HS-27A (cell line): ENCODE data around the gene KRTAP5-6.
"Not testable (repeated sequence)": the region's sequence is repeated elsewhere in the genome, so short reads cannot be mapped to it uniquely, and the experiment has no call there.

ENCODE experiments used
- DNase-seq: peaks from one replicate; pipeline ENCODE4 v3.0.0-alpha.2; 2012; ENCODE audit warnings: low read depth, missing footprints

Gene KRTAP5-6

DNA sequence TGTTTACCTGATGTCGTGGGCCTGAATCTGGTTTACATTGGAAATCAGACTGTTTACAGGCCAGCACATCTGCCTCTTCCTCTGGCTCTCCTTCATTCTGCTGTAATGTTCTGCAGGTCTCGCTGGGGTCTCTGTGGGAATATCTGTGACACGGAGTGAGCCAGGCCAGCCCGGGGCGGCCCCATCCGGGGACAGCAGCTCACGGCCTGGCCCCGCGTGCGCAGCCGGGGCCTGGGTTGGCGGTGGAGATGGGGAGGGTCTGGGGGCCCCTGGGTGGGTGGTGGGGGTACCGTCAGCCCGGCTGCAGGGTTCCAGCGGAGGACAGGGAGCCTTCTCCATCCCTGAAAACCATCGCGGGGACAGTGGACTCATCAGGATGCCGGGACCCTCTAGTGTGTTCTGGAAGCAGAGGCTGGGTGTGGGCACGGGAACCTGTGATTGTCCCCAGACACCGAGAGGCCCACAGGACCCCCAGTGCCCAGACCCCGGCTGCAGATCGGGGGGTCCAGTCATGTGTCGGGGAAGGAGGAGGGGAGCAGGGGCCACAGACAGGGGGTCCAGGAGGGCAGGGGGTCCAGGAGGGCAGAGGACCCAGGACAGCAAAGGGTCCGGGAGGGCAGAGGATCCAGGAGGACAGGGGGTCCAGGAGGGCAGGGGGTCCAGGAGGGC, 13.0 kb upstream of the KRTAP5-6 start:
- not testable (repeated sequence) for DNase-seq

DNA sequence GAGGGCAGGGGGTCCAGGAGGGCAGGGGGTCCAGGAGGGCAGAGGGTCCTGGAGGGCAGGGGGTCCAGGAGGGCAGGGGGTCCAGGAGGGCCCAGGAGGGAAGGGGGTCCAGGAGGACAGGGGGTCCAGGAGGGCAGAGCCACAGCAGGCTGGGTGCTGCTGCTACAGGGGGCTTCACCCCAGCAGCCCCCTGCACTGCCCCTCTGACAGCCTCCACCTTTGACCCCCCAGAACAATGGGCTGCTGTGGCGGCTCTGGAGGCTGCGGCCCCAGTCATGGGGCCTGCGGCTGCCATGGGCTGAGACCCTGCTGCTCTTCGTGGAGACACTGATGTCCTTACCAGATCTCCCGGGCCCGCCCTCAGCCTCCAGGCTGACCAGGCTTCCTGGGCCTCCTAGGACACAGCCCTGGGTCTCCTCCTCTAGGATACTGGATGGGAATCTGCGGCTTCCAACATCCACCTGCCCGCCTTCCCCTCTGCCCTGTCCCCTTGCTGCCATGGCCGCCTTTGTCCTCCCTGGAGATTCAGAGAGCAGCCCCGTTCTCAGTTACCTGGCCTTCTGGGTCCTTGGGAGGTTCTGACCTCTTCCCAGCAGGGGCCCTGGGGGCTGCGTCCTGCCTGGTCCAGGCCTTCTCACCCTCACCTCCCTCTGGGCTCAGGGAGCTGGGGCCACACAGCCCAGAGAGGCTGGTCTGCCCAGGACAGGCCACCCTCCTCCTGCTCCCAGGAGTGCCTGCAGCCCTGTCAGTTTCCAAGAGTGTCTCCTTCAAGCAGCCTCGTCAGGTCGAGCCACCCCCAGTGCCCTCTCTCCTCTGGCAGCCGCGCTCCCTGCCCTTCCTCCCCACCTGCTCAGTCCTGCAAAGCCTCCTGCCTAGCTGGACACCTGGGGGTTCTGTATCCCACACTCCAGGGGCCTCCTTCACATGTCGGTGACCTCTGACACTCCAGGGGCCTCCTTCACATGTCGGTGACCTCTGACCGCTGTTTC, 11.8 kb upstream of the KRTAP5-6 start:
- not testable (repeated sequence) for DNase-seq

DNA sequence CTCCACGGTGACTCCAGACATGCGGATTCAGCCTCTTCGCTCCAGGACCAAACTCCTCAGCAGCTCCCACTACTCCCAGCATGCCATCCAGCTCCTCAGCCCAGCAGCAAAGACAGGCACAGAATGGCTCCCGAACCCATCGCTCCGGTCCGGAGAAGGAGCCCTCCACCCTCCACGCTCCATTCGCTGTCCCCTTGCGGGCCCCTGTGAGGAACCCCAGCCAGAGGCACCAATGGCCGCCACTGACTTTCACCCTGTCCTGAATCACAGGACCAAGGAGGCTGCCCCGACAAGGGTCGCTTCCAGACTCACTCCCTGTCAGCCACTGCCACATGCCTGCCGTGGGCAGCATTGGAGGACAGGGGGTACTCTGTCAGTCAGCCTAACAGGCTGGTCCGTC, 10.8 kb upstream of the KRTAP5-6 start:
- not testable (repeated sequence) for DNase-seq

DNA sequence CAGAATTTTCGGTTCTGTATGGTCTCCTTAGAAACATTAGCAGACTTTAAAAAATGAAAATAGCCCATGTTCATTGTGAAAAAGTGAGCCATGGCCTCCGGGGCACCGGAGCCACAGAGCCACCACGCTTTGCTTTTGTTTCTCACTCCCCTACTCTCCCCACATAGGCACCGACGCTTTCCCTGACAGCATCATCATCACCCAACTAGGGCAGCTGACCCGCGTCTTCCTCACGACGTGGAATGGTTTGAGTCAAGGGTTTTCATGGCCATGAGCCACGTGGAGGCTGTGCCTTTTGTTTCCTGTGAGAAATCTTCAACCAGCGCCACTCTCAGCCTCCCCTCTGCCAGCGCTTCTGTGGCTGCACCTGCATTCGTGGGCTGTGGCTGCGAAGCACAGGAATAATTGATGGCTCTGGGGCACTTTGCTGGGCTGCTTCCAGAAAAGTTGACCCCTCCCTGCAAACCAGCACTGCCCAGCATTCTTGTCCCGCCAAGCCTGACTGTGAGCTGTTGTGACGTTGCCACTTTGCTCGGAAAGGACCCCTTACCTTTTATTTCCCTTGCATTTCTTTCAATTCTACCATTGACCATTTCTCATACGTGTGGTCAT, 8.6 kb upstream of the KRTAP5-6 start:
- DNase-seq: not testable (repeated sequence)

DNA sequence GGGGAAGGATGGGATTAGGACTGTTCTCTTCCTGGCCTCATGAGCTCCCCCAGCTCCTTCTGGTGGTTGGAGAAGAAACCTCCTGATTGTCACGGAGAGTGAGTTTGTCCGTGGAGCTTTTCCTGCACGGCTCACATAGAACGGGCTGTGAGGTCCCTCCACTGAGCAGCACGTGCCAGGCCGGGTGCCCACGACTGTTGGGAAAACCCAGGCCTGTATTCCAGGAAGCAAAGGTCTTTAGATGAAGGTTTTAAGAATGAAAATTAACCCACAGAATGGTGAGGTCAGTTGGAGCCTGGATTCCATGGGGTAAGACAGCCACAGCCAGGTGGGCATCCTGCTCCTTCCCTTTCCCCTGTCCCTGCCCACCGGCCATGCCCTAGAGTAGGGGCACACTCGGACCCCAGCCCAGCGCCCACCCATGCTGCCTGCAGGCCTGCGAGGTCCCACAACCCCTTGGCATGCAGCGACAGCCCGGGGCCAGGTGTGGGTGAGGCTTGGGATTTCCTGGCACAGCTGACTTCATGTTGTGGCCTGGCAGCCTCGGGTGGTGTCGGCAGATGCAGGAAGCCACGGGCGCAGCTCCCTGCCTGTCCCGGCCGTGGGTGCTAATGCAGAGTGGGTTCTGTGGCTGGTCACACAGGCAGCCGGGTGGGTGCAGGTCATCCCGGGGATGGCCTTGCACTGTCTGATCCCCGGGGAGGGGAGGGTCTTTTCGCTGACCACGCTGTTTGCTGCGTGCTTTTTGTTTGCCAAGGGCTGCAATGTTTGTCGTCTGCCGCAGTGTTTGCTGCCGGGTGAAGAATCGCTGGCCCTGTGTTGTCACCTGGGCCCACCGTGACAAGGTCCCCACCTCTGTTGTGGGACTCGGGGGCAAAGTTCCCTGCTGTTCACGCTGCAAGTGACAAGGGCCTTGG, 7.5 kb upstream of the KRTAP5-6 start:
- DNase-seq: not testable (repeated sequence)

DNA sequence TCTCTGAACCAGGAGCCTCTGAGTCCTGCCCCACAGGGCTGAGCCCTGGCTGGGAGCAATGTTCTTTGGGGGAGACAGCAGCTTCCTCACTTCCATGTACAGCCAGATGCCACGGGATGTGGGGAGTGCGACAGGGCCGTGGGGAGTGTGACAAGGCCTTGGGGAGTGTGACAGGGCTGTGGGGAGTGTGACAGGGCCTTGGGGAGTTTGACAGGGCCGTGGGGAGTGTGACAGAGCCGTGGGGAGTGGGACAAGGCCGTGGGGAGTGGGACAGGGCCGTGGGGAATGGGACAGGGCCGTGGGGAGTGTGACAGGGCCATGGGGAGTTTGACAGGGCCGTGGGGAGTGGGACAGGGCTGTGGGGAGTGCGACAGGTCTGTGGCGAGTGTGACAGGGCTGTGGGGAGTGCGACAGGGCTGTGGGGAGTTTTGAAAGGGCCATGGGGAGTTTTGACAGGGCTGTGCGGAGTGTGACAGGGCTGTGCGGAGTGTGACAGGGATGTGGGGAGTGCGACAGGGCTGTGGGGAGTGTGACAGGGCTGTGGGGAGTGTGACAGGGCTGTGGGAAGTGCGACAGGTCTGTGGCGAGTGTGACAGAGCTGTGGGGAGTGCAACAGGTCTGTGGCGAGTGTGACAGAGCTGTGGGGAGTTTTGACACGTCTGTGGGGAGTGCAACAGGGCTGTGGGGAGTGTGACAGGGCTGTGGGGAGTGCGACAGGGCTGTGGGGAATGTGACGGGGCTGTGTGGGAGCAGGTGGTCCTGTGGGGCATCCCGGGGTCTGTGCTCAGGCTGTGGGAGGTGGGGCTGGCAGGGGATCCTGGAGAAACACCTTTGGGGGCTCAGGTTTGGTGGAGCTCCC, 6.6 kb upstream of the KRTAP5-6 start:
- DNase-seq: no peak

DNA sequence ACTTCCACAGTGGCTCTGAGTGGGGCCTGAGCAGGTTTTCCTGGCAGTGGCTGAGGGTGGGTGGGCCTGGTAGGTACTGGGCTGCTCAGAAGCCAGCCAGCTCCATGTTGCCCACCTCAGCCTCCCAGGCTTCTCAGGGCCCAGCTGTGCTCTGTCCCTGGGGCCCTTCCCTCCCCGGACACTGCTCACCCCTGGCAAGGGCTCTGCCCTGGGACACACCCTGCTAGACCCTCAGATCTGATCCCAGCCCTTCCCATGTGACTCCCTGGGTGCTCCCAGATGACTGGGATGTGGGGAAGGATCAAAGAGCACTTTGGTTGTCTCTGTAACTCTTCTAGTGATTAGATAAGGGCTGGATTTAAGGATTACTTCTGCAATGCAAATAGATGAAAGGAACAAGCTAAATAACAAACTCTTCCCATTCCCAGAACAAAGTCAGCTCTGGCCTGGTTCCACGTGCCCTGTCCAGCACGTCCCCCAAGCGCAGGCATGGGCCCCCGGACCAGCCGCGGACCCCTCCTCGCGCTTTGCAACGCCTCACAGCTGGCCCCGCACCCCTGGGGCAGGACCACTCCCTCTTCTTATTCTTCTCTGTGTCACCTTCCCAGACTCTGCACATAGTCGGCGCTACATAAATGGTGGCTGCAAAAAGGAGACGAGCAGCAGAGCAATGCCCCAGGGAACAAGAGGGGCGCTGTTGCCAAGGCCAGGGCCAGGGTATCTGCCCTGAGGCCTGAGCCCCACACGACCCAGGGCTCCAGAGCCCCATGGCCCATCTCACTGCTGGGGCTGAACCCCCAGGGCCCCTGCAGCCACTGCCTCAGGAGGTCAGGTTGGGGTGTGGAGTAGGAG, 5.7 kb upstream of the KRTAP5-6 start:
- DNase-seq: no peak

DNA sequence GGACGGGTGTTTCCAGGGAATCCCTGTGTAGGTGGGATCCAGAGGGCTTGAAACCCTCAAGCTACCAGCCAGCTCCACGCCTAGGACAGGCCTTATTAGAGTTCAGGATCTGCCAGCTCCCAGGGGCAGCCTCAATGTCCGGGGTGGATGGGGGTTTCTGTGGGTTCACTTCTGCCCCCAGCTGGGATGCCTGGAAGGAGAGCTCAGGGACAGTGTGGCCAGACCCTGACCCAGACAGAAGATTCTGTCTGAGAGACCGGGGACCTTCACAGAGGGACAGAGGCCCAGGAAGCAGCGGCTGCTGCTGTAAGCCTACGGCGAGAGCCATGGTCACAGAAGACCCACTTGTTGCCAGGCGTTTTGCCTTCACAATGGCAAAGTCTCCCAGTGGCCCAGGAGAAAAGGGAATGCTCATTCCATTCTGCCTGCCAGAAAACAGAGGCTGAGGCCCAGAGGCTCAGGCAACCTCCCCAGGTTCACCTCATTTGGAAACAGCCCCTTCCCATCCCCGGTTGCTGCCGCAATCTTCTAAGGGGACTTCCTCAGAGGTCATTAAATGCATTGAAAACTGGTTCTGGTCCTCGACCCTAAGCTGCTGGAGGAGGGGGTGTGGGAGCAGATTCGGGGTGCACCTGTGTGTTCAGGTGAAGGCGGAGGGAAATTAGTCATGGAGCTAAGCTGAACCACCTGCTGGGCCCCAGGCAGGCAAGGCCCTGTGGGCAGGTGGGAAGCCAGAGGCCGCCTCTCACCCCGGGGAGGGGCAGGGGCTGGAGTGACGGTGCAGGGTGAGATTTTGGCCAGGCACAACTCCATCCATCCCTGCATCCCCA, 4.9 kb upstream of the KRTAP5-6 start:
- DNase-seq: no peak

DNA sequence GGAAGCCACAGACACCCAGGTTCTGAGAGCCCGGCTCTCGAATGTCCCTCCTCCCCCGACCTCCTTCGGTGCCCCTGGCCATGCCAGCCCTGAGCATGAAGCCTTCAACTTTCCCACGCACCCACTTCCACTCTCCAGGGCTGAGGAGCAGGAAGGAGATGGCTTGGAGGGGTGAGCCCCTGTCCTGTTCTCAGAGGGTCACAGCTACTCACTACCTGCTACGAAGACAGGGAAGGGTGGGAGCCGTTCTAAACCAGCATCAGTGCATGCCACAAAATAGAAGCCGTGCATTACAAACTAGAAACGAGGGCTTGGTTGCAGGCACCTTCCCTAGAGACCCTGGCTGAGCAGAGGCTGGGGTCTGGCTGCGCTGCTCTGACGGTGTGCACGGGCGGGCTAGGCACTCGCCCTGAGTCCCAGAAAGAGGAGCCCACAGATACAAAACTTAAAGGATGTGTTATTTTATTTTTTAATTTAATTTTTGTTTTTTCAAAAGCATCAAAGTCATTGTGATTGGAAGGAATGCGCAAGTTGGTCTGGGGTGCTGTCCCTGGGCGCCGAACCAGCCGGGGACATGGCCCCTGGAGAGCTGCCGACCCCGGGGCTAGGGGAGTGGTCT, 4.2 kb upstream of the KRTAP5-6 start:
- no peak for DNase-seq

DNA sequence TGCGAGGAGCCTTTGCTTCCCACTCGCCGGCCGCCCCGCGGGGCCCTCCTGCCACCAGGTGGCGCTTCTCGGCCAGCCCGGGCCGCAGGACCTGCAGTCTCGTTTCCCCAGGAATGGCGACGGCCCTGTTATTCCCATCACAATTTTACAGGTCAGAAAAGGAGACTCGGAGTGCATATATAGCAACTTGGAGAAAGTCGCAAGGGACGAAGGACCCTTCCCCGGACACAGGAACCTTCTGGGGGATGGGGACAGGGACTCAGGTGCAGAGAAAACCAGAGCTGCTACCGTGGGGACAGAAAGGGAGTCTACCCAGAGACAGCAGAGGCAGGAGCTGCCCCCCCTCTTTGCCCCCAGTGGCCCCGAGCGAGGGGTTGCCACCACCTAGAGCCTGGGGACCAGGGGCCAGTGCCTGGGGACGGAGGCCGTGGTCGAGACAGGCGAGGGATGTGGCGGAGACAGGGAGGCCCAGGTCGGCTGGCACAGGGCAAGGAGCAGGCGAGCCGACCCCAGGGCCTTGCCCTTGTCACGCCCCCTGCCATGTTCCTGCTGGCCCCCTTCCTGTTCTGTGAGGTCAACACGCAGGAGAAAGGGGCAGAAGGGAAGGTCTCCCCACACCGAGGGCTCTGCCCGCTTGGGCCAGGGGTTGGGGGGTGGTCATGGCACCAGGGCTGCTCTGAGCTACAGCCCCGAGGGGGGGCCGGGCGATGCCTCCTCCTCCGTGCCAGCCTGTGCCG, 3.5 kb upstream of the KRTAP5-6 start:
- peak; percentile 26 for DNase-seq

DNA sequence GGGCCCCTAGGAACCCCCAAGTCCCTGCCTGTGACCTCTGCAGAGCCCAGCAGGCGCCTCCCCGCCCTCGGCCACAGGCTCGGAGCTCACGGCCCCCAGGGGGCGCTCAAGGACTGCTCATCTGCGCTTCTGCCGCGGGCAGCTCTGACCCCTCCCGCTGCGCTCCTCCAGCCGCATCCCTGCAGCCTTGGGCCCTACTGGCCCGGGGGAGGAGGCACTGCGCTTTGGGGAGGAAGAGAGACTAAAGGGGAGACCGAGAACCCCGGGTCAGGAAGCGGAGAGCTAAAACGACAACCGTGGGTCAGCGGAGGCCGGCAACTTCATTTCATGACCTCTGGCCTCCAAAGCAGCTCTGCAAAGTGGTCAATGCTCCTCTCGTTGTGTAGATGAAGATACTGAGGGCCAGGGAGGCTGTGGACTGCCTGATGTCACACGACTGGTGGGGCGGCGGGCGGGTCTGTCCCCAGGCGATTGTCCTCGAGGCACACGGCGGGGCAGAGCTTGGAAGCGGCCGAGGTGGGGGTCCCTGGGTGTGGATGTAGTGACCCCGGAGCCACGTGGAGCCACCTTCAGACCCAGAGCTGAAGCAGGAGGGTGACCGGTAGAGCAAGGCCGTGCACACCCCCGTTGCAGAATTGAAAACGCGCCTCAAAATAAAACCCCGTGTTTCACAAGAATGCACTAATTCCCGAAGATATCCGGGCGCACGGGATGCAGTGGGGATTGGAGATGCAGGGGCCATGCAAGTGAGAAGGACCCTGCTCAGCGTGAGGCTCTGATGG, 2.7 kb upstream of the KRTAP5-6 start:
- peak; percentile 24 for DNase-seq

DNA sequence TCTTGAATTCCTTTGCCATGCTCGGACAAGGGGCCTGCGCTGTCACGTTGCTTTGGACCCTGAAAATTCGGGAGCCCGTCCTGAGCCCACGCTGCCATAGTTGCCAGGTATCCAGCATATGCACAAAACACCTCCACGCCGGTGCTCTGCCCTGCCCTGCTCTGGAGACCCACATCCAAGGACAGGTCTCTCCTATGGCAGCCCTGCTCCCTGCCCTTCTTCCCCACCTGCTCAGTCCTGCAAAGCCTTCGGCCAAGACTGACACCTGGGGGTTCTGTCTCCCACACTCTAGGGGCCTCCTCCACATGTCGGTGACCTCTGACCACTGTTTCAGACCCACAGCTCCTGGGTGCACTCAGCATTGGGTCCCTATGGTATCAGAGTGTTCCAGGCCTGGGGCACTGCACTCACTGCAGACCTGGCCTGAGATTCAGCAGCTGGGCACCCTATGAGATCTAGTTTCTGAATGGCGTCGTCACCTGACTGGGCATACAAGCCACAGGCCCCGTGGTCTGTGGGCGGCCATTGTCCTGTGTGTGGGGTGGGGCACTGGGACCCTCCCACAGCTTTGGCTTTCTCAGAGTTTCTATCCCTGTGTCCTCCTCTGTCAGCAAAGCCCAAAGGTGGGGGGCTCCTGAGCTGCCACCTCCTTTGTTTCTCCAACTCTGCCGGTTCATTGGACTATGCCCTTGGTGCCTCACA, 2.0 kb upstream of the KRTAP5-6 start:
- no peak for DNase-seq

DNA sequence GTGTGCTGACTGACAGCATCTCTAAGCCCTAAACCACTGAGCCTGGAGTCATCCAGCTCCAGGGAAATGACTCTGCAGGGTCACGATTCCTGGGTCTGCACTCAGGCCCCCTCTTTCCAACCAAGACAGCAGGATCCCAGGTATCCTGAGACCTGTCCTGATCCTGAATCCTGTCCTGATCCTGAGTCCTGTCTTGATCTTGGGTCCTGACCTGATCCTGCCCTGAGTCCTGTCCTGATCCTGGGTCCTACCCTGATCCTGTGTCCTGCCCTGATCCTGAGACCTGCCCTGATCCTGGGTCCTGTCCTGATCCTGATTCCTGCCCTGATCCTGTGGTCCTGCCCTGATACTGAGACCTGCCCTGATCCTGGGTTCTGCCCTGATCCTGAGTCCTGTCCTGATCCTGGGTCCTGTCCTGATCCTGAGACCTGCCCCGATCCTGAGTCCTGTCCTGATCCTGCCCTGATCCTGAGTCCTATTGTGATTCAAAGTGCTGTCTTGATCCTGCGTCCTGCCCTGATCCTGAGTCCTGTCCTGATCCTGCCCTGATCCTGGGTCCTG, 1.4 kb upstream of the KRTAP5-6 start:
- no peak for DNase-seq

DNA sequence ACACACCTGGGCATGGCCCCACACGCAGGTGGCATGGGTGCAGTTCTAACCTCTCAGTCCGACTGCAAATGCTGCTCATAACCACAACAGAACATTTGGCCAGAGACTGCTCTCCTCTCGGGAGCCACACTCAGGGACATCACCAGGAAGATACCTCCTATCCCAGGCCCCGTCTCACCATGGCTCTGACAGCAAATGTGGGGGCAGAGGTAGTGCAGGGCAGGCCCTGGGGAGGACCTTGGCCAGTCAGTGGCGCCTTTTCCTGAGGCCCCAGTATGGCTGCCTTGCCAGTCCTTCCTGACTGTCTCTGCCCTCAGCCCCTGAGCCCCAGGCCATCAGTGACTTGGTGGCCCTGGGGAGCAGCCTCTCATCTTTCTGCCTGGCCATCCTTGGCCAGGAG, 2.8 kb downstream of the KRTAP5-6 start:
- DNase-seq: no peak

DNA sequence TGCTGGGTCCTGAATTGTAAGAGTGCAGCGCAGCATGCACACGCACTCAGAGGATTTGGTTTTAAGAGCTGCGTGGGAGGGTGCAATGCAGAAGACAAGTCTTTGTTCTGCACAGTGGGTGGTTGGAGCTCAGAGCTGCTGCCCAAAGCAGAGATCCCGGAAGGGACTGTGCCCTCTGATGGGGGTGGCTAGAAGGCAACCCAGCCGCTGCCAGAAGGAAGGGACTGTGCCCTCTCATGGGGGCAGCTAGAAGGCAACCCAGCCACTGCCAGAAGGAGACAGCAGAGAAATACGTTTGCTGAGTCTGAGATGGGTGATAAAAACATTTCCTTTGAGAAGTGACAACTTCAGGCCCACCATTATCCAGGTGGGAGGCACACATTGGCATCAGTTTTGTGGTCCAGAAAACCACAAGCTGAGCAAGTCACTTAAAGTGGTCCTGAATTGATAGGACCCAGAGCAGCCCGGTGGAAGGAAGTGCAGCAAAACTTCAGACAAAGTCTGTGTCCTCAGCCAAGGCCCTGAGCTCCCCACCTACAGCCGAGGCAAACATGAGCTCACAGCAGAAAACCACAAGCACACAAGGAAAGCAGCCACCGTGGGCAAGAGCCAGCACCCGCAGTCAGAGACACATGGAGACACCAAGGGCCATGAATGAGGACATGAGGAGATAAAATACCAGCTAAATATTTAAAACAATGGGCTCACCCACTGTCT, 4.3 kb downstream of the KRTAP5-6 start:
- no peak for DNase-seq
